GM12864 (cell line): ENCODE data around the gene DOC2B.
"Not testable (repeated sequence)": the region's sequence is repeated elsewhere in the genome, so short reads cannot be mapped to it uniquely, and the experiment has no call there.

Experiments
- DNase-seq: peaks from one replicate; pipeline ENCODE4 v3.0.0-alpha.2; 2011; ENCODE audit warnings: low read depth
- H3K4me3 ChIP-seq: 2 replicates; pipeline ENCODE4 v1.5.1; 2011; ENCODE audit warnings: mild to moderate bottlenecking, low read depth, low read length, control low read depth
- CTCF ChIP-seq: IDR thresholded peaks from 2 replicates; pipeline ENCODE4 v1.5.1; 2011; ENCODE audit warnings: low read depth, mild to moderate bottlenecking, moderate library complexity, low read length, control low read depth, inconsistent platforms; ENCODE audit errors: missing control alignments

Gene DOC2B

GRCh38 chr17:200586-200985 is 19.1 kb upstream of the DOC2B start:
- TF ChIP-seq CTCF: no peak
- no peak overlapping the region for H3K4me3 ChIP-seq
- no peak for DNase-seq

- no peak overlapping the region for H3K4me3 ChIP-seq
- DNase-seq: no peak
- no peak for TF ChIP-seq CTCF
These were observed 18.5 kb upstream of the DOC2B start for GRCh38 chr17:199806-200545.

- DNase-seq: no peak
- no peak for TF ChIP-seq CTCF
- no peak overlapping the region for H3K4me3 ChIP-seq
These were observed 17.7 kb upstream of the DOC2B start for GRCh38 chr17:199191-199604.

- not testable (repeated sequence) for DNase-seq, H3K4me3 ChIP-seq
These were observed 16.8 kb upstream of the DOC2B start for GRCh38 chr17:198225-198624.

- no peak for DNase-seq
- H3K4me3 ChIP-seq: no peak overlapping the region
- TF ChIP-seq CTCF: no peak
These were observed 15.9 kb upstream of the DOC2B start for GRCh38 chr17:197352-197751.

GRCh38 chr17:194828-195602 is 13.6 kb upstream of the DOC2B start:
- no peak for DNase-seq
- no peak for TF ChIP-seq CTCF
- no peak overlapping the region for H3K4me3 ChIP-seq

- no peak overlapping the region for H3K4me3 ChIP-seq
- no peak for DNase-seq
- no peak for TF ChIP-seq CTCF
These were observed 12.7 kb upstream of the DOC2B start for GRCh38 chr17:193841-194806.
